GM23338 (cell line): ENCODE results near the gene HAPLN2. TPM values are rescaled to one million over a fixed set of nuclear protein-coding genes. Genes with fewer than 3 reads are reported as not detected.

Experiments used
- ATAC-seq: fragments of 200-7000 bp; cut with Tn5 transposase; 3 replicates; pipeline ENCODE4 v1.9.1; 2020
- DNase-seq: peaks from one replicate; pipeline ENCODE4 v3.0.0-alpha.2; 2015; ENCODE audit warnings: low spot score
- H2AFZ ChIP-seq: fragments of 200-600 bp; sonication (generic); 2 replicates; pipeline ENCODE4 v1.8.0; 2016; ENCODE audit warnings: antibody characterized with exemption, mild to moderate bottlenecking, moderate library complexity
- H3F3A ChIP-seq: fragments of 200-600 bp; sonication (generic); replicated peaks from 2 replicates; pipeline ENCODE4 v1.8.0; 2017; ENCODE audit warnings: antibody characterized with exemption, mixed run types, low read depth
- H3K27ac ChIP-seq: fragments of 200-600 bp; sonication (generic); 2 replicates; pipeline ENCODE4 v1.6.1; 2016; ENCODE audit warnings: low read depth
- H3K27me3 ChIP-seq: fragments of 200-600 bp; sonication (generic); 2 replicates; pipeline ENCODE4 v1.8.0; 2016; ENCODE audit warnings: mild to moderate bottlenecking, mixed run types, moderate library complexity; ENCODE audit not compliant: insufficient read depth
- H3K36me3 ChIP-seq: fragments of 200-600 bp; sonication (generic); 2 replicates; pipeline ENCODE4 v1.8.0; 2016; ENCODE audit warnings: mild to moderate bottlenecking; ENCODE audit not compliant: insufficient read depth
- H3K4me1 ChIP-seq: fragments of 200-600 bp; sonication (generic); 2 replicates; pipeline ENCODE4 v1.8.0; 2016; ENCODE audit warnings: mild to moderate bottlenecking, moderate library complexity; ENCODE audit not compliant: insufficient read depth
- H3K4me2 ChIP-seq: fragments of 200-600 bp; sonication (generic); 2 replicates; pipeline ENCODE4 v1.7.1; 2017; ENCODE audit warnings: mixed run types
- H3K4me3 ChIP-seq: fragments of 200-600 bp; sonication (generic); 2 replicates; pipeline ENCODE4 v1.6.1; 2016; ENCODE audit warnings: mixed run types
- H3K79me2 ChIP-seq: fragments of 200-600 bp; sonication (generic); replicated peaks from 2 replicates; pipeline ENCODE4 v1.8.0; 2017; ENCODE audit warnings: mild to moderate bottlenecking; ENCODE audit not compliant: insufficient read depth
- H3K9me2 ChIP-seq: fragments of 200-600 bp; sonication (generic); 2 replicates; pipeline ENCODE4 v1.8.0; 2017; ENCODE audit not compliant: insufficient read depth
- H4K20me1 ChIP-seq: fragments of 200-600 bp; sonication (generic); replicated peaks from 2 replicates; pipeline ENCODE4 v1.8.0; 2017; ENCODE audit warnings: mild to moderate bottlenecking; ENCODE audit not compliant: insufficient read depth
- H3K27ac Mint-ChIP-seq: 2 replicates; pipeline ENCODE4 v1.8.0; 2020; ENCODE audit warnings: inconsistent platforms, mild to moderate bottlenecking, moderate library complexity, mixed read lengths
- H3K27me3 Mint-ChIP-seq: 3 replicates; pipeline ENCODE4 v1.8.0; 2022; ENCODE audit warnings: low read depth, mild to moderate bottlenecking, moderate library complexity, mixed read lengths, inconsistent platforms; ENCODE audit not compliant: insufficient read depth, poor library complexity
- H3K36me3 Mint-ChIP-seq: 3 replicates; pipeline ENCODE4 v1.8.0; 2021; ENCODE audit warnings: low read depth, mild to moderate bottlenecking, inconsistent platforms, moderate library complexity, mixed read lengths
- H3K4me1 Mint-ChIP-seq: 3 replicates; pipeline ENCODE4 v1.8.0; 2020; ENCODE audit warnings: mild to moderate bottlenecking, inconsistent platforms, mixed read lengths
- H3K4me3 Mint-ChIP-seq: 3 replicates; pipeline ENCODE4 v1.8.0; 2021; ENCODE audit warnings: moderate library complexity, mild to moderate bottlenecking, inconsistent platforms, mixed read lengths
- H3K9me3 Mint-ChIP-seq: 3 replicates; pipeline ENCODE4 v1.8.0; 2020; ENCODE audit warnings: moderate library complexity, mild to moderate bottlenecking, inconsistent platforms, mixed read lengths
- CREB1 ChIP-seq: fragments of 250-450 bp; sonication (Bioruptor Pico); IDR thresholded peaks from 2 replicates; pipeline ENCODE4 v1.5.0; 2020; ENCODE audit warnings: low read depth, mild to moderate bottlenecking, moderate library complexity
- CTCF ChIP-seq, 2 experiments: fragments of 200-600 bp in 1 of 2; sonication (generic) in 1 of 2; conservative IDR thresholded peaks; 2 replicates each; pipeline versions ENCODE4 v1.5.1 to v1.6.1; 2016 to 2017; ENCODE audit warnings: antibody characterized with exemption in 2 of 2, low read depth in 2 of 2, mild to moderate bottlenecking in 2 of 2, moderate library complexity in 1 of 2
- EZH2 ChIP-seq: fragments of 200-600 bp; sonication (generic); IDR thresholded peaks from one replicate; pipeline ENCODE4 v1.8.0; 2017; ENCODE audit warnings: antibody characterized with exemption, mild to moderate bottlenecking, low read depth; ENCODE audit not compliant: unreplicated experiment
- EZH2phosphoT487 ChIP-seq: fragments of 200-600 bp; sonication (generic); IDR thresholded peaks from one replicate; pipeline ENCODE4 v1.8.1; 2018; ENCODE audit warnings: antibody characterized with exemption; ENCODE audit not compliant: unreplicated experiment
- JUNB ChIP-seq: IDR thresholded peaks from one replicate; pipeline ENCODE4 v1.6.1; 2016; ENCODE audit warnings: antibody characterized with exemption; ENCODE audit not compliant: unreplicated experiment
- POLR2AphosphoS5 ChIP-seq: IDR thresholded peaks from 2 replicates; pipeline ENCODE4 v1.6.1; 2016; ENCODE audit warnings: antibody characterized with exemption, low read depth
- STAT1 ChIP-seq: IDR thresholded peaks from one replicate; pipeline ENCODE4 v1.6.1; 2016; ENCODE audit warnings: antibody characterized with exemption; ENCODE audit not compliant: unreplicated experiment
- ZNF114 ChIP-seq: fragments of 250-450 bp; sonication (Bioruptor Pico); IDR thresholded peaks from 2 replicates; pipeline ENCODE4 v1.5.0; 2020; ENCODE audit warnings: mild to moderate bottlenecking, moderate library complexity
- polyA plus RNA-seq: library from polyadenylated mRNA; unstranded; fragments of >200 nt; fragmentation: Nextera tagmentation; extraction: Ambion mirVana; gene quantifications from 2 replicates; pipeline ENCODE4 v1.2.1, GENCODE V29; 2016
- total RNA-seq: library from RNA; depleted of rRNA; stranded (reverse); fragments of >200 nt; shearing (Covaris generic); gene quantifications from 2 replicates; pipeline ENCODE4 v1.2.3, GENCODE V29; 2014
- TF ChIP-seq, protein P1 (sequence below): IDR thresholded peaks from one replicate; pipeline ENCODE4 v1.6.1; 2018; ENCODE audit warnings: antibody characterized with exemption; ENCODE audit not compliant: unreplicated experiment

The HAPLN2 gene
- total and polyA plus RNA-seq, 2 experiments from 2014 or later: 0.53 TPM; not detected in 1

DNA sequence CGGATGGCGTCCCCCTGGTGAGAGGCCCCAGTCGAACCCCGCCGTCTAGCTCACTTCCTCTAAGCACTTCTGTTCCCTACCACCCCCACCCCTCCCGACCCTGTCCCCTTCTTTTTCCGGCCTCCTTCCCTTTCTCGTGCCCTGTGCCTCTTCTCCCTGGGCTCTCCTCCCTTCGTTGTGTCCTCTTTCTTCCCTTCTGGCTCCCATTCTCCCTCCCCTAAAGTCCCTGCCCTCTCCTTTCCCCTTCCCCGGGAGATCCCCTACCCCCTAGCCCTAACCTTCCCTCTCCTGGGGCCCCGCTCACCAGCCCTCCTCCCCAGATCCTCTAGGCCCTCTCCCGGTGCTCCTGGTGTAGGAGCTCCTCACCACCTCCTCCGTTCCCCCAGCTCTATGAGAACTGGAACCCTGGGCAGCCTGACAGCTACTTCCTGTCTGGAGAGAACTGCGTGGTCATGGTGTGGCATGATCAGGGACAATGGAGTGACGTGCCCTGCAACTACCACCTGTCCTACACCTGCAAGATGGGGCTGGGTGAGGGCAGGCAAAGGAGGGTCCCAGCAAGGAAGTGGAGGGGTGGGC lies 38.6 kb downstream of the HAPLN2 start (continued):
- TF ChIP-seq, protein P1, sequence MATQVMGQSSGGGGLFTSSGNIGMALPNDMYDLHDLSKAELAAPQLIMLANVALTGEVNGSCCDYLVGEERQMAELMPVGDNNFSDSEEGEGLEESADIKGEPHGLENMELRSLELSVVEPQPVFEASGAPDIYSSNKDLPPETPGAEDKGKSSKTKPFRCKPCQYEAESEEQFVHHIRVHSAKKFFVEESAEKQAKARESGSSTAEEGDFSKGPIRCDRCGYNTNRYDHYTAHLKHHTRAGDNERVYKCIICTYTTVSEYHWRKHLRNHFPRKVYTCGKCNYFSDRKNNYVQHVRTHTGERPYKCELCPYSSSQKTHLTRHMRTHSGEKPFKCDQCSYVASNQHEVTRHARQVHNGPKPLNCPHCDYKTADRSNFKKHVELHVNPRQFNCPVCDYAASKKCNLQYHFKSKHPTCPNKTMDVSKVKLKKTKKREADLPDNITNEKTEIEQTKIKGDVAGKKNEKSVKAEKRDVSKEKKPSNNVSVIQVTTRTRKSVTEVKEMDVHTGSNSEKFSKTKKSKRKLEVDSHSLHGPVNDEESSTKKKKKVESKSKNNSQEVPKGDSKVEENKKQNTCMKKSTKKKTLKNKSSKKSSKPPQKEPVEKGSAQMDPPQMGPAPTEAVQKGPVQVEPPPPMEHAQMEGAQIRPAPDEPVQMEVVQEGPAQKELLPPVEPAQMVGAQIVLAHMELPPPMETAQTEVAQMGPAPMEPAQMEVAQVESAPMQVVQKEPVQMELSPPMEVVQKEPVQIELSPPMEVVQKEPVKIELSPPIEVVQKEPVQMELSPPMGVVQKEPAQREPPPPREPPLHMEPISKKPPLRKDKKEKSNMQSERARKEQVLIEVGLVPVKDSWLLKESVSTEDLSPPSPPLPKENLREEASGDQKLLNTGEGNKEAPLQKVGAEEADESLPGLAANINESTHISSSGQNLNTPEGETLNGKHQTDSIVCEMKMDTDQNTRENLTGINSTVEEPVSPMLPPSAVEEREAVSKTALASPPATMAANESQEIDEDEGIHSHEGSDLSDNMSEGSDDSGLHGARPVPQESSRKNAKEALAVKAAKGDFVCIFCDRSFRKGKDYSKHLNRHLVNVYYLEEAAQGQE: no peak
- TF ChIP-seq EZH2phosphoT487 (no peak), CTCF (conservative IDR thresholded peaks at IDR 0.05; ENCODE audit: low read depth in 2 of 2) (no peak)

DNA sequence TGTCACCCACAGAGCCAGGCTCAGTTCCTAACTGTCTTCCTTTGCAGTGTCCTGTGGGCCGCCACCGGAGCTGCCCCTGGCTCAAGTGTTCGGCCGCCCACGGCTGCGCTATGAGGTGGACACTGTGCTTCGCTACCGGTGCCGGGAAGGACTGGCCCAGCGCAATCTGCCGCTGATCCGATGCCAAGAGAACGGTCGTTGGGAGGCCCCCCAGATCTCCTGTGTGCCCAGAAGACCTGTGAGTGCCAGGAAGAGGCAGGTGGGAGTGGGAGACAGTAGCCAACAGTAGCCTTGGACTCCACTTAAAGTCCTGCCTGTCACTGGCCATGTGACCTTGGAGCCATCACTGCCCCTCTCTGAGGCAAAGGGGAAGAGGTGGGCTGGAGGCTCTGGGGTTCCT lies 39.3 kb downstream of the HAPLN2 start:
- H3K27ac Mint-ChIP-seq: no peak overlapping the region
- no peak for DNase-seq
- H2AFZ ChIP-seq: no peak overlapping the region
- ATAC-seq: no peak
- H3K9me2 ChIP-seq: no peaks in the 10 kb centered on the region
- H3K9me3 Mint-ChIP-seq: no peaks in the 10 kb centered on the region; the same call in 2 of the 3 replicates
- no peak overlapping the region for H3K4me2 ChIP-seq
- no peak overlapping the region for H3K4me3 Mint-ChIP-seq
- H3K36me3 ChIP-seq: no peaks in the 10 kb centered on the region
- peaks cover 53% of the 10 kb centered on the region for H3K27me3 Mint-ChIP-seq
- H3K27me3 ChIP-seq: peaks cover 62% of the 10 kb centered on the region
- peaks cover 24% of the 10 kb centered on the region; the same call in 1 of the 2 replicates for H3F3A ChIP-seq
- H3K27ac ChIP-seq: no peak overlapping the region
- H3K36me3 Mint-ChIP-seq: peaks cover 2% of the 10 kb centered on the region; the same call in 1 of the 3 replicates
- no peak overlapping the region for H3K4me3 ChIP-seq
- no peaks in the 10 kb centered on the region for H4K20me1 ChIP-seq
- peaks cover 50% of the 10 kb centered on the region for H3K4me1 ChIP-seq
- no peaks in the 10 kb centered on the region for H3K79me2 ChIP-seq
- peaks cover 66% of the 10 kb centered on the region for H3K4me1 Mint-ChIP-seq
- TF ChIP-seq EZH2phosphoT487 (no peak), POLR2AphosphoS5 (no peak), ZNF114 (CRISPR knock-in tag) (no peak), STAT1 (no peak), EZH2 (no peak), JUNB (no peak), CTCF (conservative IDR thresholded peaks at IDR 0.05; ENCODE audit: low read depth in 2 of 2) (no peak), CREB1 (CRISPR knock-in tag) (no peak)
- TF ChIP-seq, protein P1: no peak
